Activated T-helper 1 cell treated with Interleukin-2 at 50 U/mL for 16 hours (primary cell): ENCODE data around the gene SPOPL.
"Not testable (repeated sequence)": the region's sequence is repeated elsewhere in the genome, so short reads cannot be mapped to it uniquely, and the experiment has no call there.

Experiments
- DNase-seq: peaks from one replicate; pipeline ENCODE4 v3.0.0-alpha.2; 2020; ENCODE audit warnings: low read depth

The SPOPL gene

GRCh38 chr2:138523673-138524042 is 22.1 kb downstream of the SPOPL start:
- not testable (repeated sequence) for DNase-seq

- DNase-seq, result not testable (repeated sequence)
Measured at GRCh38 chr2:138524353-138524752, 22.8 kb downstream of the SPOPL start.

GRCh38 chr2:138531913-138532312 is 30.3 kb downstream of the SPOPL start:
- no peak for DNase-seq

GRCh38 chr2:138534791-138535190 is 33.2 kb downstream of the SPOPL start:
- no peak for DNase-seq

GRCh38 chr2:138536302-138536701 is 34.7 kb downstream of the SPOPL start:
- no peak for DNase-seq

GRCh38 chr2:138536740-138537139 is 35.2 kb downstream of the SPOPL start:
- DNase-seq, result no peak

GRCh38 chr2:138537170-138537915 is 35.8 kb downstream of the SPOPL start:
- DNase-seq, result no peak

- not testable (repeated sequence) for DNase-seq
Measured at GRCh38 chr2:138544206-138544605, 42.6 kb downstream of the SPOPL start.

- no peak for DNase-seq
Measured at GRCh38 chr2:138548796-138549195, 47.2 kb downstream of the SPOPL start.

- no peak for DNase-seq
Measured at GRCh38 chr2:138550172-138550571, 48.6 kb downstream of the SPOPL start.

- DNase-seq, result no peak
Measured at GRCh38 chr2:138550670-138551287, 49.2 kb downstream of the SPOPL start.

- no peak for DNase-seq
Measured at GRCh38 chr2:138554123-138554522, 52.6 kb downstream of the SPOPL start.

GRCh38 chr2:138559641-138560040 is 58.1 kb downstream of the SPOPL start:
- no peak for DNase-seq

- no peak for DNase-seq
Measured at GRCh38 chr2:138564586-138565229, 63.1 kb downstream of the SPOPL start.

GRCh38 chr2:138565230-138565598 is 63.6 kb downstream of the SPOPL start:
- no peak for DNase-seq

GRCh38 chr2:138572318-138572717 is 70.7 kb downstream of the SPOPL start:
- DNase-seq, result no peak

GRCh38 chr2:138577066-138577465 is 75.5 kb downstream of the SPOPL start:
- DNase-seq, result no peak

- no peak for DNase-seq
Measured at GRCh38 chr2:138579556-138579955, 78.0 kb downstream of the SPOPL start.

GRCh38 chr2:138581909-138582308 is 80.3 kb downstream of the SPOPL start:
- no peak for DNase-seq

- no peak for DNase-seq
Measured at GRCh38 chr2:138589663-138590062, 88.1 kb downstream of the SPOPL start.

- no peak for DNase-seq
Measured at GRCh38 chr2:138596403-138596802, 94.8 kb downstream of the SPOPL start.

GRCh38 chr2:138600732-138601457 is 99.3 kb downstream of the SPOPL start:
- no peak for DNase-seq
